ENCODE results near the gene GINS3.

DNA sequence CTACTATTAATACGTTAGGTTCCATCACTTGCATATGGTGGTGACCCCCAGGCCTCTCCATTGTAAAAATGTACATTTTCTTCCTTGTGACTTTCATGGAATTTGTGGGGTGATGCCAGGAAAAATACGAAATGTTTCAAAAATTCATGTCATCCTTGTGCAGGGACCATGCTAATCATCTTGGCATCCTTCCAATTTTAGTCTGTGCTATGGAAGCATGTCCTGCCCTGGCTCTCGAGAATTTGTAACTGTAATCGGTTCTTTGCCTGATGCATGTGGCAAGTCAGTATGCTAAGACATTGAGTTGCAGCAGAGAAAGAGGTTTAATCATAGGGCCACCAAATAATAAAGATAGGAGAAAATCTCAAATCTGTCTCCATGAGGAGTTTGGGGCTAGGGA lies 14.3 kb upstream of the GINS3 start:
- TF ChIP-seq POLR2A (IDR thresholded peaks at IDR 0.05) = no peak
- TF ChIP-seq, protein P1, sequence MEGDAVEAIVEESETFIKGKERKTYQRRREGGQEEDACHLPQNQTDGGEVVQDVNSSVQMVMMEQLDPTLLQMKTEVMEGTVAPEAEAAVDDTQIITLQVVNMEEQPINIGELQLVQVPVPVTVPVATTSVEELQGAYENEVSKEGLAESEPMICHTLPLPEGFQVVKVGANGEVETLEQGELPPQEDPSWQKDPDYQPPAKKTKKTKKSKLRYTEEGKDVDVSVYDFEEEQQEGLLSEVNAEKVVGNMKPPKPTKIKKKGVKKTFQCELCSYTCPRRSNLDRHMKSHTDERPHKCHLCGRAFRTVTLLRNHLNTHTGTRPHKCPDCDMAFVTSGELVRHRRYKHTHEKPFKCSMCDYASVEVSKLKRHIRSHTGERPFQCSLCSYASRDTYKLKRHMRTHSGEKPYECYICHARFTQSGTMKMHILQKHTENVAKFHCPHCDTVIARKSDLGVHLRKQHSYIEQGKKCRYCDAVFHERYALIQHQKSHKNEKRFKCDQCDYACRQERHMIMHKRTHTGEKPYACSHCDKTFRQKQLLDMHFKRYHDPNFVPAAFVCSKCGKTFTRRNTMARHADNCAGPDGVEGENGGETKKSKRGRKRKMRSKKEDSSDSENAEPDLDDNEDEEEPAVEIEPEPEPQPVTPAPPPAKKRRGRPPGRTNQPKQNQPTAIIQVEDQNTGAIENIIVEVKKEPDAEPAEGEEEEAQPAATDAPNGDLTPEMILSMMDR (IDR thresholded peaks at IDR 0.05) = no peak

All from heart left ventricle (tissue), 13 donors.